ENCODE results near the gene ZNF805. TPM values are rescaled to one million over a fixed set of nuclear protein-coding genes. Genes with fewer than 3 reads are reported as not detected.

The ZNF805 gene
- total and polyA plus RNA-seq, 2 of the 13 experiments (the other 11 are each of a cell fraction or from before 2014, with no cell fraction given), result 5.1 to 12.8 TPM

GRCh38 chr19:57279418-57280164 is 39.2 kb downstream of the ZNF805 start (continued):
- TF ChIP-seq, protein P1, sequence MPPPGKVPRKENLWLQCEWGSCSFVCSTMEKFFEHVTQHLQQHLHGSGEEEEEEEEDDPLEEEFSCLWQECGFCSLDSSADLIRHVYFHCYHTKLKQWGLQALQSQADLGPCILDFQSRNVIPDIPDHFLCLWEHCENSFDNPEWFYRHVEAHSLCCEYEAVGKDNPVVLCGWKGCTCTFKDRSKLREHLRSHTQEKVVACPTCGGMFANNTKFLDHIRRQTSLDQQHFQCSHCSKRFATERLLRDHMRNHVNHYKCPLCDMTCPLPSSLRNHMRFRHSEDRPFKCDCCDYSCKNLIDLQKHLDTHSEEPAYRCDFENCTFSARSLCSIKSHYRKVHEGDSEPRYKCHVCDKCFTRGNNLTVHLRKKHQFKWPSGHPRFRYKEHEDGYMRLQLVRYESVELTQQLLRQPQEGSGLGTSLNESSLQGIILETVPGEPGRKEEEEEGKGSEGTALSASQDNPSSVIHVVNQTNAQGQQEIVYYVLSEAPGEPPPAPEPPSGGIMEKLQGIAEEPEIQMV (CRISPR knock-in tag; IDR thresholded peaks at IDR 0.05; ENCODE audit: low read depth), result peak; percentile 9; the same call in 1 of the 2 replicates
- peak; percentile 72 for TF ChIP-seq ZIK1 (CRISPR knock-in tag; IDR thresholded peaks at IDR 0.05; ENCODE audit: borderline replicate concordance, low read depth)
- TF ChIP-seq KLF12 (CRISPR knock-in tag; IDR thresholded peaks at IDR 0.05; ENCODE audit: borderline replicate concordance), result peak; percentile 84
- TF ChIP-seq ZNF232 (CRISPR knock-in tag; IDR thresholded peaks at IDR 0.05; ENCODE audit: borderline replicate concordance), result peak; percentile 80; the same call in 1 of the 2 replicates
- peak; percentile 66; the same call in 1 of the 2 replicates for TF ChIP-seq ZNF547 (CRISPR knock-in tag; IDR thresholded peaks at IDR 0.05)
- TF ChIP-seq, protein P2, sequence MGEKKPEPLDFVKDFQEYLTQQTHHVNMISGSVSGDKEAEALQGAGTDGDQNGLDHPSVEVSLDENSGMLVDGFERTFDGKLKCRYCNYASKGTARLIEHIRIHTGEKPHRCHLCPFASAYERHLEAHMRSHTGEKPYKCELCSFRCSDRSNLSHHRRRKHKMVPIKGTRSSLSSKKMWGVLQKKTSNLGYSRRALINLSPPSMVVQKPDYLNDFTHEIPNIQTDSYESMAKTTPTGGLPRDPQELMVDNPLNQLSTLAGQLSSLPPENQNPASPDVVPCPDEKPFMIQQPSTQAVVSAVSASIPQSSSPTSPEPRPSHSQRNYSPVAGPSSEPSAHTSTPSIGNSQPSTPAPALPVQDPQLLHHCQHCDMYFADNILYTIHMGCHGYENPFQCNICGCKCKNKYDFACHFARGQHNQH (CRISPR knock-in tag; IDR thresholded peaks at IDR 0.05), result peak; percentile 91
- TF ChIP-seq, protein P3, sequence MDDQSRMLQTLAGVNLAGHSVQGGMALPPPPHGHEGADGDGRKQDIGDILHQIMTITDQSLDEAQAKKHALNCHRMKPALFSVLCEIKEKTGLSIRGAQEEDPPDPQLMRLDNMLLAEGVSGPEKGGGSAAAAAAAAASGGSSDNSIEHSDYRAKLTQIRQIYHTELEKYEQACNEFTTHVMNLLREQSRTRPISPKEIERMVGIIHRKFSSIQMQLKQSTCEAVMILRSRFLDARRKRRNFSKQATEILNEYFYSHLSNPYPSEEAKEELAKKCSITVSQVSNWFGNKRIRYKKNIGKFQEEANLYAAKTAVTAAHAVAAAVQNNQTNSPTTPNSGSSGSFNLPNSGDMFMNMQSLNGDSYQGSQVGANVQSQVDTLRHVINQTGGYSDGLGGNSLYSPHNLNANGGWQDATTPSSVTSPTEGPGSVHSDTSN (CRISPR knock-in tag; IDR thresholded peaks at IDR 0.05; ENCODE audit: borderline replicate concordance), result no peak
- no peak for TF ChIP-seq SMARCE1 (IDR thresholded peaks at IDR 0.05; ENCODE audit: borderline replicate concordance)
- no peak for TF ChIP-seq FOXA1 (IDR thresholded peaks at IDR 0.05)
- TF ChIP-seq FOXA1 (CRISPR knock-in tag; IDR thresholded peaks at IDR 0.05), result 0 out of 2 replicates have a peak, but pooled peaks have one; percentile 47
- peak; percentile 87 for TF ChIP-seq ZSCAN21 (CRISPR knock-in tag; IDR thresholded peaks at IDR 0.05; ENCODE audit: borderline replicate concordance)
- TF ChIP-seq THYN1 (CRISPR knock-in tag; IDR thresholded peaks at IDR 0.05; ENCODE audit: borderline replicate concordance, low read depth), result no peak
- TF ChIP-seq, protein P4, sequence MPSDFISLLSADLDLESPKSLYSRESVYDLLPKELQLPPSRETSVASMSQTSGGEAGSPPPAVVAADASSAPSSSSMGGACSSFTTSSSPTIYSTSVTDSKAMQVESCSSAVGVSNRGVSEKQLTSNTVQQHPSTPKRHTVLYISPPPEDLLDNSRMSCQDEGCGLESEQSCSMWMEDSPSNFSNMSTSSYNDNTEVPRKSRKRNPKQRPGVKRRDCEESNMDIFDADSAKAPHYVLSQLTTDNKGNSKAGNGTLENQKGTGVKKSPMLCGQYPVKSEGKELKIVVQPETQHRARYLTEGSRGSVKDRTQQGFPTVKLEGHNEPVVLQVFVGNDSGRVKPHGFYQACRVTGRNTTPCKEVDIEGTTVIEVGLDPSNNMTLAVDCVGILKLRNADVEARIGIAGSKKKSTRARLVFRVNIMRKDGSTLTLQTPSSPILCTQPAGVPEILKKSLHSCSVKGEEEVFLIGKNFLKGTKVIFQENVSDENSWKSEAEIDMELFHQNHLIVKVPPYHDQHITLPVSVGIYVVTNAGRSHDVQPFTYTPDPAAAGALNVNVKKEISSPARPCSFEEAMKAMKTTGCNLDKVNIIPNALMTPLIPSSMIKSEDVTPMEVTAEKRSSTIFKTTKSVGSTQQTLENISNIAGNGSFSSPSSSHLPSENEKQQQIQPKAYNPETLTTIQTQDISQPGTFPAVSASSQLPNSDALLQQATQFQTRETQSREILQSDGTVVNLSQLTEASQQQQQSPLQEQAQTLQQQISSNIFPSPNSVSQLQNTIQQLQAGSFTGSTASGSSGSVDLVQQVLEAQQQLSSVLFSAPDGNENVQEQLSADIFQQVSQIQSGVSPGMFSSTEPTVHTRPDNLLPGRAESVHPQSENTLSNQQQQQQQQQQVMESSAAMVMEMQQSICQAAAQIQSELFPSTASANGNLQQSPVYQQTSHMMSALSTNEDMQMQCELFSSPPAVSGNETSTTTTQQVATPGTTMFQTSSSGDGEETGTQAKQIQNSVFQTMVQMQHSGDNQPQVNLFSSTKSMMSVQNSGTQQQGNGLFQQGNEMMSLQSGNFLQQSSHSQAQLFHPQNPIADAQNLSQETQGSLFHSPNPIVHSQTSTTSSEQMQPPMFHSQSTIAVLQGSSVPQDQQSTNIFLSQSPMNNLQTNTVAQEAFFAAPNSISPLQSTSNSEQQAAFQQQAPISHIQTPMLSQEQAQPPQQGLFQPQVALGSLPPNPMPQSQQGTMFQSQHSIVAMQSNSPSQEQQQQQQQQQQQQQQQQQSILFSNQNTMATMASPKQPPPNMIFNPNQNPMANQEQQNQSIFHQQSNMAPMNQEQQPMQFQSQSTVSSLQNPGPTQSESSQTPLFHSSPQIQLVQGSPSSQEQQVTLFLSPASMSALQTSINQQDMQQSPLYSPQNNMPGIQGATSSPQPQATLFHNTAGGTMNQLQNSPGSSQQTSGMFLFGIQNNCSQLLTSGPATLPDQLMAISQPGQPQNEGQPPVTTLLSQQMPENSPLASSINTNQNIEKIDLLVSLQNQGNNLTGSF (CRISPR knock-in tag; IDR thresholded peaks at IDR 0.05), result no peak
- TF ChIP-seq ZHX1 (CRISPR knock-in tag; IDR thresholded peaks at IDR 0.05; ENCODE audit: low read depth), result peak; percentile 55; the same call in 1 of the 2 replicates
- TF ChIP-seq ZBTB20 (CRISPR knock-in tag; IDR thresholded peaks at IDR 0.05; ENCODE audit: borderline replicate concordance, low read depth), result peak; percentile 59; the same call in 1 of the 2 replicates
- TF ChIP-seq FOXK1 (CRISPR knock-in tag; IDR thresholded peaks at IDR 0.05; ENCODE audit: borderline replicate concordance, low read depth), result peak; percentile 48; the same call in 1 of the 2 replicates

Data from HepG2 (cell line).